ENCODE data around the gene IKZF1.
A peak's percentile ranks its signal among the peaks of the same experiment; 100 is the strongest.

IKZF1 gene

DNA sequence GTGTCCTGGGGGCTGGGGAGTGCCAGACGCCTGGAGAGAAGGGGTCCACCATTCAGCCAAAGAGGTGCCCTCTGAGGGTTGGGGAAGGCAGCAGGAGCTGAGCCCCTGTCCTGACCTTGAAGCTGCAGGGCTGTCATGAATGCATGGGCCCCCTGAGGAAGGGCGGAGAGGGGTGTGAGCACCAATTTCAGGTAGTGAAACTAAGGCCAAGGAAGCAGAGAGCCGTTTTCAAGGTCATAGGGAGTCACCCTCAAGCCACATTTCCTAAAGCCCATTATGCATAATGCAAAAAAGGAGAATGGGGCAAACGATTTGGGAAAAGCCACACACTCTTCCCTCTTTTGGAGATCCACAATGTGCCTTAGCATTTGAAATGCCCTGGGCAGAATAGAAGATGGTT lies 108.5 kb downstream of the IKZF1 start:
- no peak for DNase-seq (ENCODE audit: low read depth)

DNA sequence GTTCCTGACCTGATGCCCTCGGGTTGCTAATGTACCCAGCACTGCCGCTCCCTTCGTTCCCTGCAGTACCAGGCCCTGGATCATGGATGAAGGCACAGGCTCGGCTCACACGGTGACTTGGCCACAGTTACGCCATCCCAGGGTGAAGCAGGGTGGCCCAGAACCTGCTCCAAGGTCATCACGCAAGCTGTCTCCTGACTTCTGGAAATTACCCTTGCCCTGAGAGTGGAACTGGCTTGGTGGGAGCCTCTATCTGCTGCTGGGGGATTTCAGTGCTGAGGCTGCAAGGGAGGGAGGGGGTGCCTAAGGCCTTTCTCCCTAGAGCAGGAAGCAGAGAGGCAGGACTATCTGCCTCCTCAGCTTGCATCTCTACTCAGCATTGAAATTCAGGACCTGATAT lies 109.0 kb downstream of the IKZF1 start:
- no peak for DNase-seq (ENCODE audit: low read depth)

DNA sequence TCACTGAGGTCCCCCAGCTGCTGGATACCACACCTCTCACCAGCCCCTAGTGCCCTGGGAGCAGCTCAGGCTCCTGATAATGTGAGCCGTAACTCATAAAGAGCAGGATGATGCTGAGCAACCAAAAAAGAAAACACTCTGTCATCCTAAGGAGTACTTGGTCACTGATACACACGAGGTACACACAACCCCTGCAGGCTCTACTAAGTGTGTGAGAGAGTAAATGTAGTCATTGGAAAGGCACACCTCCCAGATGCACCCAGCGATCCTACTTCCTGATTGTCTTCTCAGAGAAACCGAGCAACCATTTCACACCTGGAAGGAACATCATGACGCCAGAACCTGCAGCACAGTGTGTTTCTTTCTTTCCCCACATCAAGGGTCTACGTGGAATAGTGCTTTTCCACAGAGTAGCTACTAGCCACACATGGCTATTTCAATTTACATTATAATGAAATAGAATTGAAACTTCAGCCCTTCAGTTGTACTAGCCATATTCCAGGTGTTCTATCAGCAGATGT lies 111.4 kb downstream of the IKZF1 start:
- DNase-seq (ENCODE audit: low read depth), result no peak

DNA sequence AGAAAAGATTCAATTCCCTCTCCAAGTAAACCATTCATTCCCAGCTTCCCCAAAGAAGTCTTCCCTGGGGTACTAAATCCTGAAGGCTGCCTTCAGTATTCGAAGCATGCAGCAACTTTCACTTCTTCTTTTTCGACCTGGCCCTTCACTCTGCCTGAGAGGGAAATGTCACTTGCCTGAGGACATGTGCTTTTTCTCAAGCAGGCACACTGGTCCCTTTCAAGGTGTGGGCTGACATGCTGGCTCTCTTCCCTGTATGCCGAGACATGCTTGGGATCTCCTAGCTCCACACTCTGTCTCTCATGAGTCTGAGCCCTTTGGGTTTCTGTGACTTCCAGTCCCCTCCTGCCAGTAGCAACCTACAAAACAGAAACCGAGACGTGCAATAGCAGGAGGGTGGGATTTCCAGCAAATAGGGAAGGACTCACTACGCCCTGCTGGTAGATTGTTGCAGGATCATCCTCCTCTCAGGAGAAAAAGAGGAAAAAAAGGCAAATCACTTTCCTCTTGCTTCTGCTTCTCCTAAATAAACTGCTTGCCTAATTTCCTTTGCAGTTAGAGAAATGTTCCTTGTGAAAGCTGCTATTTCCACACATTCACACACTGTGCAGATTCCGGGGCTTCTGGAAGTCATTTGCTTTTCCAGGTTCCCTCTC lies 112.1 kb downstream of the IKZF1 start:
- DNase-seq (ENCODE audit: low read depth), result no peak

DNA sequence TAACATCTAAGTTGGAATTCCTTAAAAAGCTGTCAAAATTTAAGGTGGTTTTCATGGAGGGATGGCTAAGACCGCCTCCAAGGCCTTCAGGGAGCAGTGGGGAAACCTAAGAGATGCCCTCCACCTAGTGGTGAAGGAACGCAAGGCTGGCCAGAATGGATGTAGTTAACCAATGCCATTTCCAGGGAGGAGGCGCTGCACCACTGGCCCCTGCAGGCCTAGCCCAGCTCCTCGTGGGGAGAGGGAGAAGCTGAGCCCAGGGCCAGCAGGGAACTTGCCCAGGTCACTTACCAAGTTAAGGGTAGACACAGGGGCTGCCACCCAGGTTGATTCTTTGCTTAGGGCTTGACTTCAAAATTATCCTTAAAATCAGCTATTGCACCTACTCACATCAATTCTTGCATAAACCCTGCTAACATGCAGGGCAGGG lies 113.6 kb downstream of the IKZF1 start:
- DNase-seq (ENCODE audit: low read depth), result peak; percentile 85

DNA sequence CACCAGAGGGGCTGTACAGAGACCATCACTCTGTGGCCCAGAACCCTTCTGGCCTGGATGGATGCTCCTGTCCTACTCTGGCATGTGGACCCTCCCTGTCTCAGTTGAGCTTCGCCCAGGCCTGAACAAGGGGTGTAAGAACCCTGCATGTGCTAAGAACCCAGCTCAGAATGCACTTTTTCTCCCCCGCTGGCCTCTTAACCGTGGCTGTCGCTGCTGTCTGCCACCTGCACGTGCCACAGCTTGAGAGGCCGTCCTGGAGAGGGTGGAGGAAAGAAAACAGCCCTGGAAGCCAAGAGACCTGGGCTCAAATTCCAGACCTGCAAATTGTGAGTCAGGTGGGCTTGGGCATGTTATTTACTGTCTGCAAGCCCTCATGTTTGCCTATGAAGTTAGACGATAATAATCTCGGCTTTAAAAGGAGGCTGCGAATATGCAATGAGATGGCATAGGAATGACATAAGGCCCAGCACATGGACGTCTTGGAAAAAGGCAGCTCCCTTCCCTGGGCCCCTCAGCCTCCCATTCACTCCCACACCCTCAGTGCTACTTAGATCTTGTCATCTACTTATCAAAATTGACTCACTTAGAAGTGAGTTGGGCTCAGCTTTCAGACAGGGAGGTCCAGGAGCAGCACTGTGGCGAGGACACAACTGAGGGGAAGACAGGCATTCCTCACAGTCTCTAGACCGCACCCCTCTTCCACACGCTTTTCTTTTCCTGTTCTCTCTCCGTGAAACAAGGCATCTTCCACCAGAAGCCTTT lies 114.2 kb downstream of the IKZF1 start:
- DNase-seq (ENCODE audit: low read depth), result no peak

DNA sequence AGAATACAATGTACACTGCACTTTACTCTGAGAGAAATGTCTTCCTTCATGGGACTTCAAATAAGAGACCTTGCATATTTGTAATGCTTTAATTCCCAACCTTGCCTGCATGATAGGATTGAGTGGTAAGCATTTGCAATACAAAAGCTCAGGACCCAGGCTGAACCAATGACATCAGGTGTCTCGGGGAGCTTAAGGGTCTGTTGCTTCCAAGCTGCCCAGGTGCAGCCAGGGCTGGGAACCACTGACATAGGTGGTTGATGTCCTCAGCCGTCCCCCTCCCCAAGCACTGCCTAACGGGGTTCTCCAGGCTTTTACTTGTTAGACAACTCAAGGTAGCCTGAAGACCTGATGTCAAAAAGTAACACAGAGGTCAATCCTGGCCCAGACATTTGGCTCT lies 116.5 kb downstream of the IKZF1 start:
- no peak for DNase-seq (ENCODE audit: low read depth)

DNA sequence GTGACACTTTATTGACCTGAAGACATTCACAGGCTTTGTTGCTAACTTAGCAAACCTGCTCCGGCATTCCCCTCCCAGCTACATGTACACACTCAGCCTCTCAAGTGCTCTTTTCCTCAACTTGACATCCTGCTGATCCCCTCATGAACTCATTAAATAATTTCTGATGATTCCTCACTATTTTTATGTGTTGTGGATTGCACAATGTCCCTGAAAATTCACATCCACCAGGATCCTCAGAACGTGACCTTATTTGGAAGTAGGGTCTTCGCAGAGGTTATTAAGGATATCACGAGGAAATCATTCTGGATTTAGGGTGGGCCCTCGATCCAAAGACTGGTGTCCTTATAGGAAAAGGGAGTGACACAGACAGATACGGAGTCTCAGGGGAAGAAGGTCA lies 118.3 kb downstream of the IKZF1 start:
- no peak for DNase-seq (ENCODE audit: low read depth)

DNA sequence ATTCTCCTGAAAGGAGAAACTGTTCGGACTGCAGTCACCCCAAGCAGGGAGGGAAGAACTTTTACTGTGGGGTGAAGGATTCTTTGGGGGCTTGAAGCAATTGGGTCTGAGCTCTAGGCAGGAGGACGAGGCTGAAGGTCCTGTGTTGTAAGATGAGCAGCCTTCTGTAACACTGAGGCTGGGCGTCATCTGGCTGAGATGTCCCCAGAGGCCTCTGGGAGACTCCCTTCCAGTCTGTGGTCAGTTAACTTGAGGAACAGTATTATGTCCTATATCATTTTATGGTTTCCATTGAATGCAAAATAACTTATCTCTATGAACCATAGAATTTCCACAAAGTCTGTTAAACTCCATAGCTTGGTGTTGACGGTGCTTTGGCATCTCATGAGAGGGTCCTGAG lies 119.3 kb downstream of the IKZF1 start:
- no peak for DNase-seq (ENCODE audit: low read depth)

DNA sequence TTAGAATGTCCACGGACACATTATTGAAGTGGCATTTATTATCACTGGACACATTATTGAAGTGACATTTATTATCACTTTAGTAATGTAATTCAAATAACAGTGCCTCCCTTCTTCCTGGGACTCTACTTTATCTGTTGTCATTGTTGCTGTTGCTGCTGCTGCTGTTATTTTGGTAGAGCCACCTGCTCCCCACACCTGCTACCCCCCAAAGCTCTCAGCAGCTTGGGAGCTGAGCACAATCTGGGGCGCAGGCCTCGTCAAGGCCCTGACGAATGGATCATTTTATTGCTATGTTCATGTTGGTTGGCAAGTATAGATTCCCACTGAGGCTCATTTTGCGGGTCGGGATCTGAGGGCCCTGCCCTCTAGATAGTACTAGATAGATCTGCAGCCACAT lies 120.8 kb downstream of the IKZF1 start:
- DNase-seq (ENCODE audit: low read depth), result no peak

DNA sequence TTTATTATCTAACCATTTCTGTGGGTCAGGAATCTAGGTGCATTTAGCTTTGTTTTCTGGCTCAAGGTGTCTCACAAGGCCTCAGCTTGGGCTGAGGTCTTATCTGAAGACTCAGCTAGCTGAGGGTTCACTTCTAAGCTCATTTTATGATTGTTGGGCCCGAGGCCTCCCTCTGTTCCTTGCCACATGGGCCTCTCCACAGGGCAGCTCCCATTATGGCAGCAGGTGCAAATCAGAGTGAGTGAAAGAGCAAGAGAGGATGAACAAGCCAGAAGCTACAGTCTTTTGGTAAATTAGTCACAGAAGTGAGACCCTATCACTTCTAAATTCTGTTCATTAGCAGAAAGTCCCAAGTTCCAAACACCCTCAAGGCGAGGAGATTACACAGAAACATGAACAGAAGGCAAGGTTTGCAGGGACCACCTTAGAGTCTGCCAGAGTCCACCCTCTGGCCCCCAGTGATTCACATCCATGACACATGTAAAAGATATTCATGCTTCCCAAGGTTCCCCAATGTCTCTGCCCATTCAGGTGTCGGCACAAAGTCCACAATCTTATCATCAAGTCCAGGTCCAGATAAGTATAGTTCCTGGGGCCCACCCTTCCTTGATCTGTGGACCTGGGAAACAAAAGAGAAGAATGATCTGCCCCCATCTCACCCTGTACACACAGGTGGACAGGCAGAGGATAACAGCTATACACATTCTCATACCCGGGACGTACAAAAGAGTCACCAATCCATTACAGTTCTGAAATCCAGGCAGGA lies 121.9 kb downstream of the IKZF1 start:
- DNase-seq (ENCODE audit: low read depth), result no peak

DNA sequence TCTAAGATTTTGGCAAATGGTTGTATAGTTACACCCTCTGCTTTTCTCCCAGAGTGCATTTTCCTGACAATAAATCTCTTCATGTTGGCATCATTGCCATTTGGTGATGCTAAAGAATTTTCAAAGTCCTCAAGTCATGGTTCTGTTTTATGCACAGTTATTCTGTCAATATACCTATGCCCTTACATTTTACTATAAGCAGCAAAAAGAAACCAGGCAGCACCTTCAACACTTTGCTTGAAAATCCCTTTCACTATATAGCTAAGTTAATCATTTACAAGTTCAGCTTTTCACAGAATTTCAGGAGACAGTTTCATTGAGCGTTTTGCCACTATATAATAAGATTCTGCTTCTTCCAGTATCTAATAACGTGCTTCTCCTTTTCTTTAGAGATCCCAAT lies 123.0 kb downstream of the IKZF1 start:
- DNase-seq (ENCODE audit: low read depth), result no peak

DNA sequence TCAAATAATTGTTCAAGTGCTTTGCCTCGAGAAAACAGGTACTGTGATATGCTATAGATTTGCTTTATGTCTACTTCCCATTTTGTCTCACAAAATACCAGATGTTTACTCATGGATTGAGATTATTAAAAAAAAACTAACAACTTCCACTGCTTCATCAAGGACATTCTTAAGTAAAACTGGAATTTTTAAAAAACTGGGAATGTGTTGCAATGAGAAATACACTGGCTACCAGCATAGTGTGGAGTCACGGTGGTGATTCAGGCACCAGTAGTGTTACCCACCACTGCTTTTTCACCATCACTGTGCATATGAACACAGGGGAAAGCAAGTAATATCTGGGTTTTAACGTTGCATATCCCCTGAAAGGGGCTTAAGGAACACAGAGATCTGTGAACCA lies 124.4 kb downstream of the IKZF1 start:
- no peak for DNase-seq (ENCODE audit: low read depth)

DNA sequence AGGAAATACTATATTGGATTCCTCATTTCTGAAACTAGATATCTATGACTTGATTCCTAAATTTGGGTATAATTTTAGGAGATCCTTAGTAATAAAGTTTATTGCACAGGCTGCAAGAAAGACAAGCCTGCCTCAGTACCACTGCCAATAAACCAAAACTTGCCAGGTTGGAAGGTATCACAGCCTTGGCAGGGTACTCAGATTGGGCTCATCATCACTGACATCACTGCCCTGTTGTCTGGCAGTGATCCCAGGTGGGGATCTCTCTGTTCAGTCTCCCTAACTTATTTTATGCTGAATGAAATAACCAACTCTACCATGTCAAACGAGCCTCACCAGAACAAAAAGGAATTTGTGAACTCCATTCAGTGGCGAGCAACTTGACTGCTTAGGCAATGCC lies 126.8 kb downstream of the IKZF1 start:
- DNase-seq (ENCODE audit: low read depth), result no peak

DNA sequence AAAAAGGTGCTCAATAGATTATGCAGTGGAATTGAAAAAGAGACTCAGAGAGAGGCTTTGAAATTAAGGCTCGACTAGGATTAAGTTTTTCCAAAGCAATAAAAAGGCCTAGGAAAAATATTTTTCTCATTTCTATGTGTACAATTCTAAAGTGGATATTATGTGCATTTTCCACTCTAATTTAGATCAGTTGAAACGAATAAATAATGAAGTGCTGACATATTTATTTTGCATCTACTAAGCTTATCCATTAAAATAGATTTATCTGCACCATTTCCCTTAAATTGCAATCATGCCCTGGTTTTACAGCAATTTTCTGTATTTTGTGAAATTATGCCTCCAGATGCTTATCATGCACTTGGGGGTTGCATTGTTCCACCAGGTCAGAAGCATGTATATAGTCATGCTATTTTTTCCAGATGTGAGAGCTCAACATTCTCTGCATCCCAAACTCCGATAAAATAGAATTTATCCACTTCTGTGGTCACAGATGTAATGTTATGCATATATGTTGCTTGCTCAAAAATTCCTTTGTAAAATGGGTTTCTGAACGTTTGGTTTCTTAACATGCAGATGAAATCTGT lies 127.3 kb downstream of the IKZF1 start:
- no peak for DNase-seq (ENCODE audit: low read depth)

DNA sequence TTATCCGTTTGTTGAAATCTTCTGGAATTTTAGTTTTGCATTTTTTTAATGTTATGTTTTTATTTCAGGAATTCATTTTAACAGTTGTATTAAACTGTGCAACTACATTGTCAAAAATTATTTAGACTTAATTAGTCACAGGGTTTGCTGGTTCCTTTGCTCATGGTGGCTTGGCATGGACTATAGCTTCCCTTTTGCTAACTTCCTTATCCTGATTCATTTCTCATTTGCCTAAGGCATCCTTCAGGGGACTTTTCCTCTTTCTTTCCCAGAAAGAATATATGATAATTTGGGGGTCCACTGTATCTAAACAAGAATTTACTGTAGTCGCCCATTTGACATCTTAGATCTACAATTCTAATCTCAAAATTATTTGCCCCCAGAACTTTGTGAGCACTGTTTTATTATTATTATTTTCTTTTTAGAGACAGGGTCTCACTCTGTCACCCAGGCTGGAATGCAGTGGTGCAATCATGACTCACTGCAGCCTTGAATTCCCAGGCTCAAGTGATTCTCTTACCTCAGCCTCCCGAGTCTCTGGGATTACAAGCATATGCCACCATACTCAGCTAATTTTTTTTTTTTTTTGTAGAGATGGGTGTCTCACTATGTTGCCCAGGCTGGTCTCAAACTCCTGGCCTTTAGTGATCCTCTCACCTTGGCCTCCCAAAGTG lies 131.8 kb downstream of the IKZF1 start:
- peak; percentile 90 for DNase-seq (ENCODE audit: low read depth)

DNA sequence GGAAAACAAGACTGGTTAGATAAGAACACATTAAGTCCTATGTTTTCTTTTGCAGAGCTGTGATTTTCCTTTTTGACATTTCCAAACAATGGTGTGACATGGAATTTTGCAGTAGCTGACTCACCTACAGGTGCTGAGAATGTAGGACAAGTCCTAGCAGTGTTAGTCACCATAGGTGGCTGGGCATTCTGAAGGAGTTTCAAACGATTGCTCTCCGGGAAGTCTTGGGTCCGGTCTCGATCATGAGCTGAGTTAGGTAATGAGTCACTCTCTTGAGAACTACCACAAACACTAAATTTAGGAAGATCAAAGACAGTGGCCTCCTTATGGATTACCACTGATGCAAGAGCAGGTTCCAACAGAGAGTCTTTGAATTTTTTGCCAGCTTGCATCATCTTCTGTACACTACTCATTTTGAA lies 142.0 kb downstream of the IKZF1 start:
- DNase-seq (ENCODE audit: low read depth), result peak; percentile 76

DNA sequence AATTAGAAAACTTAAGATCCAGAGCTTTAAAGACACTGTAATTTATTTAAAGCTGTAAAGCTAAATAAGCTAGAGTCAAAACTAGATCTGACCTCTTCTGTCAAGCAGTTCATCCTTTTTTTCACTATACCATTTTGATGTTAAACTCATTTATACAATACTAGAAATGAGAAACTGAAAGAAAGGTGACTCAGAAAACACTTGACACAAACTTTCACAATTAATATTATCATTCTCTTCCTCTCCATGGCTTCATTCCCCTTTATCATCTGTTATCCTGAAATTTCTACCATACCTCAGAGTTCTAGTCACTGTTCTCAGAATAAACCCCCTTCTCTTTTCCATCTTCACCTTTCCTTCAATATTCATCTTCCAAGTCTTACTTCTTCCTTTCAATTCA lies 144.3 kb downstream of the IKZF1 start:
- DNase-seq (ENCODE audit: low read depth), result no peak

DNA sequence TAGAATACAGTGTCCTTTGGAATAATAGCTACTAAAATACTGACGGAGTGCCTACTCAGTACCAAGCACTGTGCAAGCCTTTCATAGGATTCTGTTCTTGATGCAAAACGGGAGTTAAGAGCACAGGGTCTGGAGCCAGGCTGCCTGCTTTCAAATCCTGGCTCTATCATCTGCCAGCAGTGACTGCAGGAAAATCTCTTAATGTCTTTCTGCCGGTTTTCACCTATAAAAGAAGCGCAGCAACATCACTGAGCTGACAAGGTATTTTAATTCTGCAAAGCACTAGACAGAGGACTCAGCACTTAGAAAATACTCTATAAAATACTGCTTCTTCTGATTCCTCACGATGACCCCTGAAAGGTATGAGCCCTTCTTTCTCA lies 145.0 kb downstream of the IKZF1 start:
- no peak for DNase-seq (ENCODE audit: low read depth)

DNA sequence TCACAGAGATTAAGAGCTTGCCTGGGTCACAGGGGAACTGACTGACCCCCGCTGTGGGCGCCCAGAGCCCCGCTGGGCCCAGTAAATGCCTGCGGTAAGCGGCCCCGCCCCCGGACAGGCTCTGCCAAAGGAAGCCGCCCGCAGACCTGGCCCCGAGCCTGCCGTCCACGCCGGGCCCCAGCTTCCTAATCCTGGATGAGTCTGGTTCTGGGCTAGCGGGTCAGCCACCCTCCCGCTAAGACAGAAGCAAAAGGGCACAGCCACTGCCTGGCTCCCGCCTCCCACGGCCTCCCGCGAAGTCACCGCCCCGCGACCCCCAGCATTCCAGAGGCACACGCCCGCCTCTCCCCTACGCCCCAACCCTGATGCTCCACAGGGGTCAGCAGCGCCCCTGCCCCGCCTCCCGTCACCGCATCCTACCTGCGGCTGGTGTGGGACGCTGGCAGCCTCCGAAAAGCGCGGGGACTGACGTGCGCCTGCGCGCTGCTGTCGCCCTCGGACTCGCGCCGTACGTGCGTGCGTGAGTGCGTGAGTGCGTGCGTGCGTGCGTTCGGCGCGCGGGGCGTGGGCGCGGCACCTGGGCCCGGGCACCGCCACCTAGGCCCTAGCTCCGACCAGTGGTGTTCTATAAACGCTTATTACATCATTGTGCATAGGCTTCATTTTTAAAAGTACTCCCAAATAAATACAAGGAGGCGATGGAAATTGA lies 145.5 kb downstream of the IKZF1 start, which contains the start of gene FIGNL1:
TSS of gene FIGNL1 (minus strand) at position 470 of the 709 bp plus-strand sequence. CDS start 3,063 bp downstream, outside the sequence.
- peak; percentile 83 for DNase-seq (ENCODE audit: low read depth)

DNA sequence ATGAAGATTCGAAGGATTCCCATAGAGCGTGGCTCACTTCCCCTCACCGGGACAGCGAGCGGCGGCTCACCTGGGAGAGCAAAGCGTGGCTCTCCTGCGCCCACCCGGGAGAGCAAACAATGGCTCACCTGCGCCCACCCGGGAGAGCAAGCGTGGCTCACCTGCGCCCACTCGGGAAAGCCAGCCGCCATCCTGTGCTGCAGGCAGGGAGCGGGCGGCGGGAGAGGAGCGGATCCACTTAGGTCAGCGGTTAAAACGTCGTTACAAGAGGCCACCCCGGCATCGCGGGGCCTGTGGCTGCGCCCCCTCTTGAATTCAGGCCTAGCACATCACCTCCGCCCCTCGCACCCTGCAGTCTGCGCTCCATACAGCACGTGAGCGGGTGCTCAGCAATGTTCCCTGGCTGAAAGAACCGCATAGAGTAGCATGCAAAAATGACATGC lies 146.1 kb downstream of the IKZF1 start:
- peak; percentile 10 for DNase-seq (ENCODE audit: low read depth)
